ENCODE measurements around the gene PTPRN2.
"Not testable (repeated sequence)": the region's sequence is repeated elsewhere in the genome, so short reads cannot be mapped to it uniquely, and the experiment has no call there.

Gene PTPRN2

DNA sequence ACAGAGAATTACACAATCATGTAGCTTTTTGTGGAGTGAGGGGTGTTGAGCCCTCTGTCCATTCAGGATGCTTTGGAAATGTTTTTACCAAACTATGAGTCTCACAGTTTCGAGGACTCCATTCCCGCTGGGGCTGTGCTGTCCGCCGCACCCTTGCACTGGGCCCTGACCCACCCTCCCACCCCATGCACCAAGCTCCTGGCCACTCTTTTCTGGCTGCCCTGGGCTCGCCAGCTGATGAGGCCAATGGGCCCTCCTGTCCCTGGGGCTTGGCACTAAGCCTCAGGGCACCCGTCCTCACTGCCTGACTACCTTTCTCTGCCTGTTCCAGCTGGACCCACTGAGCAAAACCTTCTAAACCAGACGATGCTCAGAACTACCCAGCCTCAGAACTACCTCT is 332.1 kb downstream of the PTPRN2 start:
- TF ChIP-seq, protein P1, sequence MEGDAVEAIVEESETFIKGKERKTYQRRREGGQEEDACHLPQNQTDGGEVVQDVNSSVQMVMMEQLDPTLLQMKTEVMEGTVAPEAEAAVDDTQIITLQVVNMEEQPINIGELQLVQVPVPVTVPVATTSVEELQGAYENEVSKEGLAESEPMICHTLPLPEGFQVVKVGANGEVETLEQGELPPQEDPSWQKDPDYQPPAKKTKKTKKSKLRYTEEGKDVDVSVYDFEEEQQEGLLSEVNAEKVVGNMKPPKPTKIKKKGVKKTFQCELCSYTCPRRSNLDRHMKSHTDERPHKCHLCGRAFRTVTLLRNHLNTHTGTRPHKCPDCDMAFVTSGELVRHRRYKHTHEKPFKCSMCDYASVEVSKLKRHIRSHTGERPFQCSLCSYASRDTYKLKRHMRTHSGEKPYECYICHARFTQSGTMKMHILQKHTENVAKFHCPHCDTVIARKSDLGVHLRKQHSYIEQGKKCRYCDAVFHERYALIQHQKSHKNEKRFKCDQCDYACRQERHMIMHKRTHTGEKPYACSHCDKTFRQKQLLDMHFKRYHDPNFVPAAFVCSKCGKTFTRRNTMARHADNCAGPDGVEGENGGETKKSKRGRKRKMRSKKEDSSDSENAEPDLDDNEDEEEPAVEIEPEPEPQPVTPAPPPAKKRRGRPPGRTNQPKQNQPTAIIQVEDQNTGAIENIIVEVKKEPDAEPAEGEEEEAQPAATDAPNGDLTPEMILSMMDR (IDR thresholded peaks at IDR 0.05; ENCODE audit: borderline replicate concordance, insufficient read depth, low read depth, low read length): no peak

DNA sequence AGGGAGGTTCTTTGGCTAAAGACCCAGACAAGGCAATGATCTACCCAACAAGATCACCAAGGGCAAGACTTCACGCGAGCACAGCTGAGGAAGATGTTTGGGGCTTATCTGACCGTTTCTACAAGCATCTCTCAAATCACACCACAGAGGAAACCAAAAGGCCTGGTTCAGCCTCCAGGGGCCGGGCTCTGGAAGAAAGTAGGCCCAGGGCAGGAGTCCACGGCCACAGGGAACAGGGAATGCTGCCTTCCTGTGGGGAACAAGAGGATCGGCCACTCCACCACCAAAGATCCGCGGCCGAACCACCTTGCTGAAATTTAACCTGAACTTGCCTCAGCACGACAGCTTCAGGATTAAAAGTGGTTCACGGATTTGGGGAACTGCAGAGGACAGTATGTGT is 332.5 kb downstream of the PTPRN2 start:
- H3K4me3 ChIP-seq (ENCODE audit: low read depth, low read length): no peak overlapping the region
- TF ChIP-seq, protein P1 (IDR thresholded peaks at IDR 0.05; ENCODE audit: borderline replicate concordance, insufficient read depth, low read depth, low read length): no peak

More for the DNA sequence above, 332.1 kb downstream of the PTPRN2 start:
- H3K4me3 ChIP-seq (ENCODE audit: low read depth, low read length): no peak overlapping the region

DNA sequence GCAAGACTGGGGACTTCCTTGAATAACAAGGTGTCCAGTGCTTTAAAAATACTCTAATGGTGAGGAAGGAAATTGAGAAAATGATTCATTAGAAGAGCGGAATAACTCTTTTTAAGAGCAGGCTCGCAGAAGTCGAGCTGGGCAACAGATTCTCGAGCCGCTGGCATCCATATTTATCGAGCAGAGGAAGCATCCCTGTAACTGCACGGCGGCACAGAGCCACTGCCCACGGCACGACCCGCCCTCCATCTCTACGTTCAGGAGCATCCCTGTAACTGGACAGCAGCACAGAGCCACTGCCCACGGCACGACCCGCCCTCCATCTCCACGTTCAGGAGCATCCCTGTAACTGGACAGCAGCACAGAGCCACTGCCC is 334.0 kb downstream of the PTPRN2 start:
- H3K4me3 ChIP-seq (ENCODE audit: low read depth, low read length): not testable (repeated sequence)

DNA sequence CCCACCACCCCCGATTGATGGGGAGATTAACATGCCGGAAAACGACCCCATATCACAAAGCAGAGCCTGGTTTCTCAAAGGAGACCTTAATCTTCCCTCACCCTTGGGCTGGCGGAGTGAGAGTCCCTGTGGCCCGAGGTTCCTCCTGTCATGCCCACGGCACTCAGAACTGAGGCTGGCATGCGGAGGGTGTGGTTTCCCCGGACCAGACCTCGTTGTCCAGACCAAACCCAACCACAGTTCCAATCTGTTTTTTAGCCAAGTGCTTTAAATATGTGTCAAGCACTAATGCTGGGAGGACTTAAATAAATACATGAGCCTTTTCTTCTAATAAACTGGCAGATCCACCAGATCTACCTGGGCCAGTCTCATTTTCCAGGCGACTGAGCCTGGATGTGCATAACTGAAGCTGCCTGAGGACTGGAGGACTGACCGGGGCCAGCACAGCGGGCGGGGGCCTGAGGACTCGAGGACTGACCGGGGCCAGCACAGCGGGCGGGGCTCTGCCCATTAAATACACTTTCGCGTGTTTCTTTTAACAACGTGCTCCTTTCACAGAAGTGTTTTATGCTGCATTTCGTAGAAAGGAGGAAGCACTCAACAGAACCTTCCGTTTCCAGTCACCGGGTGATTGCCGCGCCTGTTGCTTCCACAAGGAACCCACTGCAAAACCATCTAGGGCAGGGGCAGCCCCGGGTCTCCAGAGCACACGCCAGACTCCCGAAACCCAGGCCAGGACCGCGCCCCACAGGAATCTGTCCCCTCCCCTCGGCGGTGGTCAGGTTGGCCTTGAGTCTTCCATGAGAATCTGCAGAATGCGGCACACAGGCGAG is 334.6 kb downstream of the PTPRN2 start:
- TF ChIP-seq, protein P1 (IDR thresholded peaks at IDR 0.05; ENCODE audit: borderline replicate concordance, insufficient read depth, low read depth, low read length): no peak
- no peak overlapping the region for H3K4me3 ChIP-seq (ENCODE audit: low read depth, low read length)

DNA sequence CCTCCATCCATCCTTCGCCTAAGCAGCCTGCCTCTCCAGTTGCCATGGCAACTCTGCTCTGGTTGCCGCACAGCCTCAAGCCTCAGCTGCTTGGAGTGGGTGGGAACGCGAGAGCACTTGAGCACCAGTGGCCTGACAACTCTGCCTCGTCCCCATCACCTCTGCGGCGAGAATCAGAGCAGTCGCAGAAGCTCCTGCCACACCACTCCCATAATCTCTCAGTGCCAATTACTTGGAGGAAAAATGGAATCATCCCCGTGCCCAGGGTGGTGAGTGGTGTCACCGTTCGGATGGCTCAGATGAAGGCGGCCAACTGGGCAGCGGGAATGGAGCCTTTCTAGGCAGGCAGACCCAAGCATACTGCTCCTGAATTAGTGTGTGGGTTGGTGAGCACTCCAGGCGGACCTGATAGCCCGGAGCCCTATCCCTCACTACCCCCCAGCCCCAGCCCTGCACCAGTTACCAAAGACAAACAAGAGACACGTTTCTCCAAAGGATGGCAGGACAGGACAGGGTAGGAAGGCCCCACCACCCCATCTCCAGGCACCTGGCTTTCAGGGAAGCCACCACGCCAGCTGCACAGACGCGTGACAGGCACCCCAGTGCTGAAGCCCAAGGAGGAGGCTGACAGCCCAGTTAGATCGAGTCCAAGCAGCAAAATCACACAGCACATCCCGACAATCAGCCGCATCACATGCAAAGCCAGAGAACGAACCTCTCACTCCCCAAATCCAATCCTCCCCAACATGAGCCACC is 335.4 kb downstream of the PTPRN2 start:
- TF ChIP-seq, protein P1 (IDR thresholded peaks at IDR 0.05; ENCODE audit: borderline replicate concordance, insufficient read depth, low read depth, low read length): no peak
- H3K4me3 ChIP-seq (ENCODE audit: low read depth, low read length): no peak overlapping the region

DNA sequence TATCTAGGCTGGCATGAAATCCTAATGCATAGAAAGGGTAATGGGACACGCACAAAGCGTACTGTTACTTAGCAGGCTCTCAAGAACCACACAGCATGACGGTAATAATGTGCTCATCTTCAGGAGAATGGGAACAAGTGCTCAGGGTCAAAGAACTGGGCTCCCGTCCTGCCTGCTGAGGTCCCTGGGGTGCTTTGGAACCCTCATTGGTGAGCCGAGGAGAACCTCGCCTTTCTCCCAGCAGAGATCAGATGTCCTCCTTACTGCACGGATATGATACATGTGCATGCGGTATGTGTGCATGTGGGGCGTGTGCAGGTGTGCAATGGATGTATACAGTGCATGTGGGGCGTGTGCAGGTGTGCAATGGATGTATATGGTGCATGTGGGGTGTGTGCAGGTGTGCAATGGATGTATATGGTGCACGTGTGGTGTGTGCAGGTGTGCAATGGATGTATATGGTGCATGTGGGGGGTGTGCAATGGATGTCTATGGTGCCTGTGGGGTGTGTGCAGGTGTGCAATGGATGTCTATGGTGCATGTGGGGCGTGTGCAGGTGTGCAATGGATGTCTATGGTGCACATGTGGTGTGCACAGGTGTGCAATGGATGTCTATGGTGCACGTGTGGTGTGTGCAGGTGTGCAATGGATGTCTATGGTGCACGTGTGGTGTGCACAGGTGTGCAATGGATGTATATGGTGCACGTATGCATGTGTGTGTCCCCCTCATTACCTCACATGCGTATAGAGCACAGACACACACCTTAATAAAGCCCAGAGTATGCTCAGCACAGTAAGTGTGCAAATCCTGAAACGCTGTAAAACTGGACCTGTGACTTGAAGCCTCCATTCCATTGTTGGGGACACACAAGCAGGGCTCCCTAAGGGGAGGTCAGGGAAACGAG is 336.3 kb downstream of the PTPRN2 start:
- TF ChIP-seq, protein P1 (IDR thresholded peaks at IDR 0.05; ENCODE audit: borderline replicate concordance, insufficient read depth, low read depth, low read length): no peak

DNA sequence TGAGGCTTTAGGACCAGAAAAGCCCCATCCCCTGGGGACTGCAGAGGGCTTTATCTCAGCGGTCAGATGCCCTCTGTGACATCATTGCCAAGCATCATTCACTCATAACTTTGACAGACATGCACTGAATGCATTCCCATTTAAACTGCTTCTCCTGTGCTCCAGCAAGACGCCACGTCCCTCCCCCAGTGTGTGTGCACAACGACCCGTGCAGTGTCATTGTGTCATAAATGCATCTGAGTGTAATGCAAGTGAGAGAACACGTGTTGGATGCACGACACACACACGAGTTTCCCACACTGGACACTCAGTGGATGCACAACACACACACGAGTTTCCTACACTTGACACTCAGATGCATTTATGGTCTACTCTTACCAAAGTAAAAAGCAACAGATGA is 337.9 kb downstream of the PTPRN2 start:
- TF ChIP-seq, protein P1 (IDR thresholded peaks at IDR 0.05; ENCODE audit: borderline replicate concordance, insufficient read depth, low read depth, low read length): no peak
- H3K4me3 ChIP-seq (ENCODE audit: low read depth, low read length): no peak overlapping the region

More for the DNA sequence above, 336.3 kb downstream of the PTPRN2 start:
- H3K4me3 ChIP-seq (ENCODE audit: low read depth, low read length): no peak overlapping the region
